Adrenal gland (tissue), 12 donors: Measurements from ENCODE around the gene CAPZA3. TPM values are rescaled to one million over a fixed set of nuclear protein-coding genes. Genes with fewer than 3 reads are reported as not detected.
"Not testable (repeated sequence)": the region's sequence is repeated elsewhere in the genome, so short reads cannot be mapped to it uniquely, and the experiment has no call there.

ENCODE experiments used
- DNase-seq, 7 donors: peaks; one replicate each; pipeline ENCODE4 v3.0.0-alpha.2; 2019 to 2020
- H3K27ac ChIP-seq, 5 donors: fragments of 200-600 bp; sonication (generic) in 4 of 5; 1 replicate in 3 of 5; 2 replicates in 2 of 5; pipeline versions ENCODE4 v1.5.1 to v1.8.0; 2016 to 2020; ENCODE audit warnings: mild to moderate bottlenecking in 1 of 5
- H3K27me3 ChIP-seq: fragments of 200-600 bp; 2 replicates; pipeline ENCODE4 v1.8.0; 2021
- H3K36me3 ChIP-seq, 2 donors: fragments of 200-600 bp; replicated peaks in 1 of 2; 1 replicate in 1 of 2; 2 replicates in 1 of 2; pipeline versions ENCODE4 v1.5.1 to v1.8.0; 2018 to 2022
- H3K4me1 ChIP-seq, 2 donors: fragments of 200-600 bp; replicated peaks in 1 of 2; 1 replicate in 1 of 2; 2 replicates in 1 of 2; pipeline versions ENCODE4 v1.5.1 to v1.8.0; 2018 to 2021
- H3K4me3 ChIP-seq, 4 donors: fragments of 200-600 bp; sonication (generic) in 3 of 4; one replicate each; pipeline ENCODE4 v1.5.1; 2016 to 2018
- H3K9me3 ChIP-seq, 3 donors: fragments of 200-600 bp; sonication (generic) in 1 of 3; replicated peaks in 1 of 3; 1 replicate in 2 of 3; 2 replicates in 1 of 3; pipeline versions ENCODE4 v1.5.1 to v1.8.0; 2016 to 2021
- CTCF ChIP-seq, 6 experiments: fragments of 450-650 bp in 4 of 6; fragments of 200-600 bp in 2 of 6; sonication (generic) in 1 of 6; IDR thresholded peaks; 1 replicate in 5 of 6; 2 replicates in 1 of 6; pipeline versions ENCODE4 v1.5.1 to v1.8.0; 2016 to 2021; ENCODE audit warnings: antibody characterized with exemption in 6 of 6, mild to moderate bottlenecking in 2 of 6, moderate library complexity in 1 of 6
- POLR2A ChIP-seq, 2 donors: fragments of 450-650 bp; IDR thresholded peaks; one replicate each; pipeline ENCODE4 v1.6.1; 2017; ENCODE audit warnings: antibody characterized with exemption in 2 of 2, mild to moderate bottlenecking in 2 of 2, moderate library complexity in 1 of 2
- WGBS, 4 donors: extraction: QIAGEN DNeasy Blood & Tissue Kit in 2 of 4; methylation state at CpG; one replicate each; pipeline versions ENCODE4 v1.1.5 to v1.1.7; 2013 to 2017; 5-methylcytosine and 5-hydroxymethylcytosine counted together
- intact Hi-C, 2 donors: fragments of 100-400 bp; cut with DNase I; formaldehyde crosslinking; loops; one replicate each; pipeline versions ENCODE4 v1.14.1 to v1.15.0; 2022 to 2023
- polyA plus RNA-seq, 3 donors: library from polyadenylated mRNA; stranded (reverse); fragments of 200-250 nt in 2 of 3; fragments of 350-450 nt in 1 of 3; fragmentation: Illumina TruSeq in 1 of 3; extraction: RNeasy Lipid Tissue Mini Kit (QIAGEN cat#74804) in 1 of 3; gene quantifications; one replicate each; pipeline ENCODE4 v1.2.3, GENCODE V29; 2013 to 2014
- total RNA-seq, 9 donors: library from RNA; depleted of rRNA in 4 of 9; stranded (reverse); fragments of >200 nt in 4 of 9; fragments of 120-200 nt in 1 of 9; fragmentation: NEBNext Ultra II Directional in 1 of 9; extraction: Animal tissue kit (Norgen Biotek cat#: 25700) in 1 of 9; gene quantifications; one replicate each; pipeline versions ENCODE4 v1.1.0 to v1.2.4, GENCODE V29; 2013 to 2023
- donor health status: healthy with polysubstance abuse.
- donor health status: Bipolar disorder and iron deficiency.
- donor health status: DM: yes; HTN: yes; CAD: no.
- donor health status: DM: no; HTN: no; CAD: no.
- donor health status: DM: no; HTN: no; CAD: no.
- donor health status: DM: yes; HTN: yes; CAD: no.

CAPZA3 gene
- total and polyA plus RNA-seq, 12 donors, result 0.17 TPM; not detected in 11

DNA sequence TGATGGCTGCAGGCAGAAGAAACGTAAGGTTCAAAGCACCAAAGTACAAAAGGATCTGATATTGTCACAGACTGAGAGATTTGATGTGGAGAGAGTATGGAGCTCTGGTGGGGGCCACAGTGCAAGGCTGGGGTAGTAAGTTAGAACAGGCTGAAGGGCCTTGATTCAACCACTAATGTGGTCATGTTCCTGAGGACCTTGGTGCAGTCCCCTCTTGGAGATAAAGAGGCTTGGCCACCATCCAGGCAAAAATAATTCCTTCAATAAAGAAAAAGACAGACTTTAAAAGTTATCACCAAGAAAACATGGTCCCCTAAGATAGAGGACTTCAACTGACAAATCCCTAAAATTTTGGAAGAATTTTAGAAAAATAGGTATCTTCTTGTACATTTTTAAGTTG is 17.4 kb downstream of the CAPZA3 start:
- intact Hi-C loops, result no loop called here
- no peak for DNase-seq
- WGBS, 4 donors, result 59 to 86% (median 75%) methylated on average over 1 of the region's 1 CpG

GRCh38 chr12:18766479-18766878 is 28.6 kb downstream of the CAPZA3 start:
- H3K4me3 ChIP-seq, intact Hi-C loops, H3K4me1 ChIP-seq, H3K36me3 ChIP-seq, H3K27ac ChIP-seq, H3K9me3 ChIP-seq, H3K27me3 ChIP-seq, DNase-seq: not testable (repeated sequence)
- WGBS, 4 donors, result 55 to 92% (median 88%) methylated on average over 1 of the region's 1 CpG

More for the DNA sequence above, 17.4 kb downstream of the CAPZA3 start:
- Histone ChIP-seq H3K9me3 (no peaks in the 10 kb centered on the region), H3K27me3 (no peaks in the 10 kb centered on the region), H3K4me1 (peaks cover 5 to 28% of the 10 kb centered on the region in 2 donors), H3K36me3 (no peaks in the 10 kb centered on the region), H3K27ac (no peak overlapping the region), H3K4me3 (no peak overlapping the region)
- TF ChIP-seq CTCF (IDR thresholded peaks at IDR 0.05), result no peak
- no peak for TF ChIP-seq POLR2A (IDR thresholded peaks at IDR 0.05)

DNA sequence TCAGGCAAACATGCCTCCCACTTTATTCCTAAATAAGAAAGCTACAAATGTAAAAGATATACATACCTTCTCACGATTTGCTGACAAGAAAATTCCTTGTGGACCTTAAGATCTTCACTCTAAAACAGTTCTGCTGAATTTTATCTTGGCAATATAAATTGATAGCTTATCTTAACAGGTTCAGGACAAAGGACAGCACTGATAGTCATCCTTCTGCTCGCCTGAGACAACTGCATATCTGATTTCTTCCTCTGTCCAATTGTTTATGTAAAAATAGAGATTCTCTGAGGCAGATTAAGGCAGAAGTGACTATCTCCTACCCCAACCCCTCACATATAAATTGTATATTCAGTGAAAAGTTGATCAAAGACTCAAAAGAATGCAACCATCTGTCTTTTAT is 44.9 kb downstream of the CAPZA3 start:
- 36 to 45% (median 39%) methylated on average over 2 of the region's 2 CpGs for WGBS, 4 donors
- H3K36me3 ChIP-seq, result no peaks in the 10 kb centered on the region
- no peaks in the 10 kb centered on the region for H3K9me3 ChIP-seq
- no peak overlapping the region for H3K4me3 ChIP-seq
- no peaks in the 10 kb centered on the region for H3K27me3 ChIP-seq
- H3K27ac ChIP-seq, result no peak overlapping the region
- intact Hi-C loops, result no loop called here
- TF ChIP-seq CTCF (IDR thresholded peaks at IDR 0.05) (no peak), POLR2A (IDR thresholded peaks at IDR 0.05) (no peak)
- no peaks in the 10 kb centered on the region for H3K4me1 ChIP-seq
- DNase-seq, result no peak

DNA sequence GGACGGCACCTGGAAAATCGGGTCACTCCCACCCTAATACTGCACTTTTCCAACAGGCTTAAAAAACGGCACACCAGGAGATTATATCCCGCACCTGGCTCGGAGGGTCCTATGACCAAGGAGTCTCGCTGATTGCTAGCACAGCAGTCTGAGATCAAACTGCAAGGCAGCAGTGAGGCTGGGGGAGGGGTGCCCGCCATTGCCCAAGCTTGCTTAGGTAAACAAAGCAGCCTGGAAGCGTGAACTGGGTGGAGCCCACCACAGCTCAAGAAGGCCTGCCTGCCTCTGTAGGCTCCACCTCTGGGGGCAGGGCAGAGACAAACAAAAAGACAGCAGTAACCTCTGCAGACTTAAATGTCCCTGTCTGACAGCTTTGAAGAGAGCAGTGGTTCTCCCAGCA is 47.5 kb downstream of the CAPZA3 start:
- H3K4me1 ChIP-seq, intact Hi-C loops: not testable (repeated sequence)

More for the DNA sequence above, 47.5 kb downstream of the CAPZA3 start:
- DNase-seq, H3K27me3 ChIP-seq, H3K4me3 ChIP-seq, H3K27ac ChIP-seq, H3K36me3 ChIP-seq, H3K9me3 ChIP-seq: not testable (repeated sequence)
- WGBS, 4 donors, result 83 to 93% (median 90%) methylated on average over 6 to 8 of the region's 8 CpGs

Other genes starting within 250 kb of the CAPZA3 start
- gene PLCZ1, start 107 bp upstream of the CAPZA3 start, total RNA-seq, result not detected
- gene PLCZ1, start 107 bp upstream of the CAPZA3 start, polyA plus RNA-seq, result not detected